Measurements from ENCODE around the gene PSMD13.

Gene PSMD13

DNA sequence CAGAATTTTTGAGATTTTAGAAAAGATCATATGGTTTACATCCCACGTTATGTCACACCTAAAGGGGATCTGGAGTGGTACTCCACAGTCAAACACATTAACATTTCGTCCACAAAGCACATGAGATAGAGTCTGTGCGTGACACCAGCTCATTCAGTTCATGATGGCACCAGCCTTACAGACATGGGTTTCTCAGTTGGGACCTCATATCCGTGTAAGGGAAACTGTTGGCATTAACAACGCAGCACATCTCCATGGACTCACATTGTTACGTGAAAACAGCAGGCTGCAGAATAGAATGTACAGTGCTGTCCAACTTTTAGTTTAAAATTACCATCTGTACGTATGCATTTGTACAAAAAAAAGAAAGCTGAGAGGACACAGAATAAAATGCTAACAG is 15.2 kb upstream of the PSMD13 start:
- in situ Hi-C loops (cut with HindIII; ENCODE audit: low pct_ligation_motif_present, low sequenced_read_pairs): no loop called here

DNA sequence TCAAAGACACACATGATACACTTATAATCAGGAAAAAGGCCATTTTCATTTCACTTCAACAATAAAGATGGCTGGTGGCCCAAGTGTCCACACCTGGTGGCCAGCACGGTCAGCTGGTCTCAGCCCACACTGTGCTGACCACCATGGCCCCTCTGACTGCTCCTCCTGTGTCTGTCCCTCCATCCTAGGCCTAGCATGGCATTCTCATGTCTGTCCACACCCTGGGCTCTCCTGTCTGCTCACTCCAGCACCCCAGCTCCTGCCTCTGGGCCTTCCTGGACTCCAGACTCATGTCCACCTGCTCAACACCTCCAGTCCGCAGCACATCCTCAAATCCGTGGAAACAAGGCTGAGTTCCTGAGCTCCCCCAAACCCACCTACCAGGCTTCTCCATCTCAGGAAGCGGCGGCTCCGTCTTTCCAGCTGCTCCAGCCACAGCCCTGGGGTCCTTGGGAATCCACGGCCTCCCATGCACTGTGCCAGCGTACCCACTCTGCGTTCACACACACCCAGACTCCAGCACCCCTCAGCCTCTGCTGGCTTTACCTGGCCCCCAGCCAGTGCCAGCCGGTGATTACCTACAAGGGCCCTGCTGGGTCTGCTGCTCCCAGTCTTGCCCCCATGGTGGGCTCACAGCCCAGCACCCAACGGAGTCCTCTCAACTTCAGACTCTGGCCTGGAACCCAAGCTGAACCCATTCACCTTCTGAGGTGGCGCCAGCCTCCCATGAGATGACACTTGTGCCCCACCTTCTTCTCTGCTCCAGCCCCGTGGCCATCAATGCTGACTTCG is 14.6 kb upstream of the PSMD13 start:
- TF ChIP-seq, protein P1, sequence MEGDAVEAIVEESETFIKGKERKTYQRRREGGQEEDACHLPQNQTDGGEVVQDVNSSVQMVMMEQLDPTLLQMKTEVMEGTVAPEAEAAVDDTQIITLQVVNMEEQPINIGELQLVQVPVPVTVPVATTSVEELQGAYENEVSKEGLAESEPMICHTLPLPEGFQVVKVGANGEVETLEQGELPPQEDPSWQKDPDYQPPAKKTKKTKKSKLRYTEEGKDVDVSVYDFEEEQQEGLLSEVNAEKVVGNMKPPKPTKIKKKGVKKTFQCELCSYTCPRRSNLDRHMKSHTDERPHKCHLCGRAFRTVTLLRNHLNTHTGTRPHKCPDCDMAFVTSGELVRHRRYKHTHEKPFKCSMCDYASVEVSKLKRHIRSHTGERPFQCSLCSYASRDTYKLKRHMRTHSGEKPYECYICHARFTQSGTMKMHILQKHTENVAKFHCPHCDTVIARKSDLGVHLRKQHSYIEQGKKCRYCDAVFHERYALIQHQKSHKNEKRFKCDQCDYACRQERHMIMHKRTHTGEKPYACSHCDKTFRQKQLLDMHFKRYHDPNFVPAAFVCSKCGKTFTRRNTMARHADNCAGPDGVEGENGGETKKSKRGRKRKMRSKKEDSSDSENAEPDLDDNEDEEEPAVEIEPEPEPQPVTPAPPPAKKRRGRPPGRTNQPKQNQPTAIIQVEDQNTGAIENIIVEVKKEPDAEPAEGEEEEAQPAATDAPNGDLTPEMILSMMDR (IDR thresholded peaks at IDR 0.05; ENCODE audit: low read depth, low read length, missing control alignments): no peak
- in situ Hi-C loops (cut with HindIII; ENCODE audit: low pct_ligation_motif_present, low sequenced_read_pairs): no loop called here
- Histone ChIP-seq H3K4me3 (ENCODE audit: low read depth, low read length) (no peak overlapping the region), H3K27me3 (replicated peaks) (no peaks in the 10 kb centered on the region), H3K36me3 (replicated peaks) (peaks cover 2% of the 10 kb centered on the region), H3K27ac (no peak overlapping the region)
- no peak for DNase-seq

More for the DNA sequence above, 15.2 kb upstream of the PSMD13 start:
- DNase-seq: no peak
- Histone ChIP-seq H3K36me3 (replicated peaks) (peaks cover 2% of the 10 kb centered on the region), H3K4me3 (ENCODE audit: low read depth, low read length) (no peak overlapping the region), H3K27ac (no peak overlapping the region), H3K27me3 (replicated peaks) (no peaks in the 10 kb centered on the region)
- TF ChIP-seq, protein P1 (IDR thresholded peaks at IDR 0.05; ENCODE audit: low read depth, low read length, missing control alignments): no peak

DNA sequence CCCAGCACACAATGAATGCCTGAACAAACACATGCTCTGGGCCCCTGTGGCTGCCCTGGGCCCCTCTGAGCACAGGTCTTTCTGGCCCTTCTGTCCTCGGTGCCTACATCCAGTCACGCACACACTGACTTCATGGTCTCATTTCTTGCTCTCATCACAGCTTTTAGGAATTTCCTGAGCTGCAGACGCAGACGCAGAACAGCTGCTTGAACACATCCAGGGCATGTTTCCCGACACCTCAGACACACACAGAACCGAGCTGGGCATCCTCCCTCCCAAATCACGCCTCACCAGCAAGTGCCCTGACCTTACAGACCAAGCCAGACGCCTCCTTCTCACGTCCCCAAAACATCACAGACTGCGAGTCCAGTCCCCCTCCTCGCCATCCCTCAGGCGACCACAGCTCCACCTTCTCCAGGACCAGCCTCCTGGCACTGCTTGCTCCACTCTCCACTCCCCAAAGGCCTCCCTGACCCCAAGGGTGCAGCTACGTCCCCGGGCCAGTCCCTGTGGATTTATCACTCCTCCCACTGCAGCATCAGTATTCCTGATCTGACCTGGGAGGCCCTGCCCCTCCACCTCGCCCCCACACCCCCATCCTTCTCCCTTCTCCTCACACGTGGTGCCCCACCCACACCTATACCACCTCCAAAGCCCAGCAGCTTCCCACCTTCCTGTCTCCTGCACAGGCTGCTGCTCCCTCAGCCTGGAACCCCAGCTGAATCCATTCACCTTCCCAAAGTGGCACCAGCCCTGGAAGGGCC is 13.6 kb upstream of the PSMD13 start:
- Histone ChIP-seq H3K27me3 (replicated peaks) (no peaks in the 10 kb centered on the region), H3K36me3 (replicated peaks) (peaks cover 2% of the 10 kb centered on the region), H3K4me3 (ENCODE audit: low read depth, low read length) (no peak overlapping the region), H3K27ac (no peak overlapping the region)
- TF ChIP-seq, protein P1 (IDR thresholded peaks at IDR 0.05; ENCODE audit: low read depth, low read length, missing control alignments): no peak
- in situ Hi-C loops (cut with HindIII; ENCODE audit: low pct_ligation_motif_present, low sequenced_read_pairs): no loop called here
- no peak for DNase-seq

DNA sequence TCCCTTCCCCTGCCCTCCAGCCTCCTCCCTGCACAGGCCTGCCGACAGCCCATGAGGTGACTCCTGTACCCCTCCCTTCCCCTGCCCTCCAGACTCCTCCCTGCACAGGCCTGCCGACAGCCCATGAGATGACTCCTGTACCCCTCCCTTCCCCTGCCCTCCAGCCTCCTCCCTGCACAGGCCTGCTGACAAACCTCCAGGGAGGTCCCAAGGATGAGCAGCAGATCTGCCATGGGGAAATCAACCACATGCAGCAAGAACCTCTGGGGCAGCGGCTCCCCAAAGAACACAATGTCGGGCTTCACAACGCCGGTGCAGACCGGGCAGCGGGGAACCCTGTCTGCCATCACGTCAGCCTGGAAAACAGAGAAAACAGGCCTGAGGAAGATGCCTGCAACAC is 12.9 kb upstream of the PSMD13 start:
- Histone ChIP-seq H3K27me3 (replicated peaks) (no peaks in the 10 kb centered on the region), H3K36me3 (replicated peaks) (no peaks in the 10 kb centered on the region), H3K4me3 (ENCODE audit: low read depth, low read length) (no peak overlapping the region), H3K27ac (no peak overlapping the region)
- TF ChIP-seq, protein P1 (IDR thresholded peaks at IDR 0.05; ENCODE audit: low read depth, low read length, missing control alignments): no peak
- DNase-seq: no peak
- in situ Hi-C loops (cut with HindIII; ENCODE audit: low pct_ligation_motif_present, low sequenced_read_pairs): no loop called here

DNA sequence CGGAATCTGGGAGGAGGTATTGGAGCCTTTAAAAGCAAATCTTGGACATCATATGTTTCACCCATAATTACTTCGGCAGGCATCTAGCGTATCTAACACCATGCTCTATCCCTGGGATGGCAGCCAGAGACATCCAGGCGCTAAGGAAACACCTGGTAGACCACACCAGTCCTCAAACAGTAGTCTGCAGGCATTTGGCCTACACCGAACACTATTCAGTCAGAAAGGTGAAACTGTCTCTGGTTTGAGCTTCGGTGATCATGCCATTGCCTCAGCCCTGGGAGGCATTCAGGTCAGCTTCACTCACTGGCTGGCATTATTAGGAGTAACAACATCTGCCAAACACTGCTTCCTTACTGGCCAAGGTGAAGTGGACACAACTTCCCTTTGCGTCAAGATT is 12.4 kb upstream of the PSMD13 start:
- Histone ChIP-seq H3K27ac (no peak overlapping the region), H3K36me3 (replicated peaks) (no peaks in the 10 kb centered on the region), H3K27me3 (replicated peaks) (no peaks in the 10 kb centered on the region), H3K4me3 (ENCODE audit: low read depth, low read length) (no peak overlapping the region)
- no peak for DNase-seq
- in situ Hi-C loops (cut with HindIII; ENCODE audit: low pct_ligation_motif_present, low sequenced_read_pairs): no loop called here
- TF ChIP-seq, protein P1 (IDR thresholded peaks at IDR 0.05; ENCODE audit: low read depth, low read length, missing control alignments): no peak

Data from brain microvascular endothelial cell (primary cell).